ENCODE measurements around the gene CAMSAP2. TPM values are rescaled to one million over a fixed set of nuclear protein-coding genes. Genes with fewer than 3 reads are reported as not detected.

Gene CAMSAP2
- total and polyA plus RNA-seq, 2 experiments from 2014 or later: 9.3 to 32.9 TPM

GRCh38 chr1:200886594-200886993, 147.9 kb downstream of the CAMSAP2 start:
- WGBS (ENCODE audit: low lambda C conversion rate, missing lambda C conversion rate): 78% methylated on average over 2 of the region's 2 CpGs

GRCh38 chr1:200887036-200887435, 148.3 kb downstream of the CAMSAP2 start:
- Histone ChIP-seq H3K9me3 (ENCODE audit: low read depth) (no peaks in the 10 kb centered on the region), H3K4me1 (ENCODE audit: insufficient read depth) (no peaks in the 10 kb centered on the region), H3K4me3 (no peak overlapping the region), H3K27me3 (no peaks in the 10 kb centered on the region), H3K9me2 (replicated peaks; ENCODE audit: insufficient read depth) (no peaks in the 10 kb centered on the region), H3K27ac (no peak overlapping the region), H3K79me2 (peaks cover 9% of the 10 kb centered on the region), H3K4me2 (no peak overlapping the region), H4K20me1 (ENCODE audit: insufficient read depth, poor library complexity, severe bottlenecking) (no peaks in the 10 kb centered on the region), H3K36me3 (replicated peaks; ENCODE audit: insufficient read depth, low read depth) (no peaks in the 10 kb centered on the region), H2AFZ (no peak overlapping the region)
- DNase-seq (ENCODE audit: low spot score): no peak
- 61% methylated on average over 11 of the region's 11 CpGs for WGBS (ENCODE audit: low lambda C conversion rate, missing lambda C conversion rate)
- TF ChIP-seq EZH2 (IDR thresholded peaks at IDR 0.05; ENCODE audit: borderline replicate concordance): no peak
- no peak for TF ChIP-seq CTCF (IDR thresholded peaks at IDR 0.05; ENCODE audit: poor library complexity)
- TF ChIP-seq EZH2phosphoT487 (IDR thresholded peaks at IDR 0.05; ENCODE audit: low read depth, severe bottlenecking, unreplicated experiment): no peak

More at GRCh38 chr1:200886594-200886993, 147.9 kb downstream of the CAMSAP2 start:
- Histone ChIP-seq H3K4me2 (no peak overlapping the region), H3K27me3 (no peaks in the 10 kb centered on the region), H4K20me1 (ENCODE audit: insufficient read depth, poor library complexity, severe bottlenecking) (no peaks in the 10 kb centered on the region), H3K27ac (no peak overlapping the region), H3K36me3 (replicated peaks; ENCODE audit: insufficient read depth, low read depth) (no peaks in the 10 kb centered on the region), H3K79me2 (peaks cover 8% of the 10 kb centered on the region), H2AFZ (no peak overlapping the region), H3K9me2 (replicated peaks; ENCODE audit: insufficient read depth) (no peaks in the 10 kb centered on the region), H3K4me1 (ENCODE audit: insufficient read depth) (no peaks in the 10 kb centered on the region), H3K9me3 (ENCODE audit: low read depth) (no peaks in the 10 kb centered on the region), H3K4me3 (no peak overlapping the region)
- TF ChIP-seq EZH2phosphoT487 (IDR thresholded peaks at IDR 0.05; ENCODE audit: low read depth, severe bottlenecking, unreplicated experiment) (no peak), EZH2 (IDR thresholded peaks at IDR 0.05; ENCODE audit: borderline replicate concordance) (no peak), CTCF (IDR thresholded peaks at IDR 0.05; ENCODE audit: poor library complexity) (no peak)
- DNase-seq (ENCODE audit: low spot score): no peak

- no peak overlapping the region for H3K4me2 ChIP-seq
- no peak for TF ChIP-seq EZH2phosphoT487 (IDR thresholded peaks at IDR 0.05; ENCODE audit: low read depth, severe bottlenecking, unreplicated experiment)
- no peaks in the 10 kb centered on the region for H3K9me3 ChIP-seq (ENCODE audit: low read depth)
- H3K9me2 ChIP-seq (replicated peaks; ENCODE audit: insufficient read depth): no peaks in the 10 kb centered on the region
- no peak overlapping the region for H3K4me3 ChIP-seq
- H3K36me3 ChIP-seq (replicated peaks; ENCODE audit: insufficient read depth, low read depth): no peaks in the 10 kb centered on the region
- 80% methylated on average over 9 of the region's 9 CpGs for WGBS (ENCODE audit: low lambda C conversion rate, missing lambda C conversion rate)
- no peak overlapping the region for H2AFZ ChIP-seq
- H3K4me1 ChIP-seq (ENCODE audit: insufficient read depth): no peaks in the 10 kb centered on the region
- no peaks in the 10 kb centered on the region for H4K20me1 ChIP-seq (ENCODE audit: insufficient read depth, poor library complexity, severe bottlenecking)
- H3K27me3 ChIP-seq: no peaks in the 10 kb centered on the region
- no peak overlapping the region for H3K27ac ChIP-seq
- no peak for DNase-seq (ENCODE audit: low spot score)
- H3K79me2 ChIP-seq: peaks cover 17% of the 10 kb centered on the region
Measured at GRCh38 chr1:200887772-200888348, 149.2 kb downstream of the CAMSAP2 start.

- no peak for TF ChIP-seq EZH2 (IDR thresholded peaks at IDR 0.05; ENCODE audit: borderline replicate concordance)
- TF ChIP-seq CTCF (IDR thresholded peaks at IDR 0.05; ENCODE audit: poor library complexity): no peak
- no peak for TF ChIP-seq EZH2phosphoT487 (IDR thresholded peaks at IDR 0.05; ENCODE audit: low read depth, severe bottlenecking, unreplicated experiment)
- Histone ChIP-seq H3K4me3 (no peak overlapping the region), H3K27ac (no peak overlapping the region), H2AFZ (no peak overlapping the region), H3K9me2 (replicated peaks; ENCODE audit: insufficient read depth) (no peaks in the 10 kb centered on the region), H3K79me2 (peaks cover 22% of the 10 kb centered on the region), H3K4me2 (no peak overlapping the region), H3K9me3 (ENCODE audit: low read depth) (no peaks in the 10 kb centered on the region), H3K4me1 (ENCODE audit: insufficient read depth) (peaks cover 5% of the 10 kb centered on the region), H3K27me3 (no peaks in the 10 kb centered on the region), H4K20me1 (ENCODE audit: insufficient read depth, poor library complexity, severe bottlenecking) (no peaks in the 10 kb centered on the region), H3K36me3 (replicated peaks; ENCODE audit: insufficient read depth, low read depth) (no peaks in the 10 kb centered on the region)
- 74% methylated on average over 6 of the region's 7 CpGs for WGBS (ENCODE audit: low lambda C conversion rate, missing lambda C conversion rate)
- peak; percentile 8 for DNase-seq (ENCODE audit: low spot score)
Measured at GRCh38 chr1:200888349-200888838, 149.7 kb downstream of the CAMSAP2 start.
